ENCODE data around the gene GFER.
A peak's percentile ranks its signal among the peaks of the same experiment; 100 is the strongest.

GFER gene

DNA sequence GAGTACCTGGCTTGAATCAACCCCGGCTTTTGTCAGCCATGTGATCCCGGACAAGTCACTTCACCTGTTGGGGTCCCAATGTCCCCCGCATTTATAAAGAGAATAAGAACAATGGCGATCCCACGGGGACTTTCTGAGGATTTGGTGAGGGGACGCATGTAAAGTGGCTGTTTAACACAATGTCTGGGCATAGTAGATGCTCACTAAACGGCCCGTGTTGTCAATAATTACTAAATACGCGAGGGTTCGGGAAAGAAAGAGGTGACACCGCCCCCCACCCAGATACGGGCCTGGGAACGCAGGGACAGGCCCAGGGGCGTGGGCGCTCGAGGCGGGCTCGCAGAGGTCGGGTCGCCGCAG lies 7.6 kb downstream of the GFER start:
- no peak for DNase-seq

DNA sequence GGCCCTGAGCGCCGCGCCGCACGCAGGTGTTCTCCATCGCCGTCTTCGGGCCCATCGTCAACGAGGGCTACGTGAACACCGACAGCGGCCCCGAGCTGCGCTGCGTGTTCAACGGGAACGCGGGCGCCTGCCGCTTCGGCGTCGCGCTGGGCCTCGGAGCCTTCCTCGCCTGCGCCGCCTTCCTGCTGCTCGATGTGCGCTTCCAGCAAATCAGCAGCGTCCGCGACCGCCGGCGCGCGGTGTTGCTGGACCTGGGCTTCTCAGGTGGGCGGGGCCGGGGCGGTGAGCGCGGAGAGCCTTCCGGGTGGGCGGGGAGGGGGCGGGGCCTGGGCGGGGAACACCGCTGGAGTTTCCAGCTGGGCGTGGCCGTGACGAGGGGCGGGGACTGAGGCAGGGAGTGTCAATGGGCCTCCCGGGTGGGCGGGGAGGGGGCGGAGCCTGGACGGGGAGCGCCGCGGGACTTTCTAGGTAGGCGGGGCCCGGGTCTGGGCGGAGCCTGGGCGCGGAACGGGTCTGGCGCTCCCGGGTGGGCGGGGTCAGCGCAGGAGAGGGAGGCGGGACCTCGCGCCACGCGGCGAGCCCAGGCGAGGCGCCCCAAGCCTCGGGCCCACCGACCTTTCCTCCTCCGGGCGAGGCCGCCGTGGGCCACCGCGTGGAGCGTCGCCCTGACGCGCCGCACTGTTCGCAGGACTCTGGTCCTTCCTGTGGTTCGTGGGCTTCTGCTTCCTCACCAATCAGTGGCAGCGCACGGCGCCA lies 8.1 kb downstream of the GFER start:
- peak; percentile 99 for DNase-seq

DNA sequence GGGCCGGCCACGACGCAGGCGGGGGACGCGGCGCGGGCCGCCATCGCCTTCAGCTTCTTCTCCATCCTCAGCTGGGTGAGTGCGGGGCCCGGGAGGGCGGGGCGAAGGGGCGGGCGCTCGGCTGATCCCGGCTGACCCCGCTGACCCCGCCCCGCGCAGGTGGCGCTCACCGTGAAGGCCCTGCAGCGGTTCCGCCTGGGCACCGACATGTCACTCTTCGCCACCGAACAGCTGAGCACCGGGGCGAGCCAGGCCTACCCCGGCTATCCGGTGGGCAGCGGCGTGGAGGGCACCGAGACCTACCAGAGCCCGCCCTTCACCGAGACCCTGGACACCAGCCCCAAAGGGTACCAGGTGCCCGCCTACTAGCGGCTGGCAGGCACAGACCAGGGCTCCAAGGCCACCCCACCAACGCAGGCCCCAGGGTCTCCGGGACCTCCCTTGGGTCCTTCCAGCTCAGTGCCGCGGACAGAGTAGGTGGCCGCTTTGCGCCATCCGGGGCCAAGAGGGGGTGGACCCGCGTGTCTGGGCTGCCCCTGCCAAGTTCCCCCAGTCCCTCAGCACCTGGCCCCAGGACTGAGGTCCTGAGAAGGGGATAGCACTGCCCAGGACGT lies 8.8 kb downstream of the GFER start:
- DNase-seq: no peak

DNA sequence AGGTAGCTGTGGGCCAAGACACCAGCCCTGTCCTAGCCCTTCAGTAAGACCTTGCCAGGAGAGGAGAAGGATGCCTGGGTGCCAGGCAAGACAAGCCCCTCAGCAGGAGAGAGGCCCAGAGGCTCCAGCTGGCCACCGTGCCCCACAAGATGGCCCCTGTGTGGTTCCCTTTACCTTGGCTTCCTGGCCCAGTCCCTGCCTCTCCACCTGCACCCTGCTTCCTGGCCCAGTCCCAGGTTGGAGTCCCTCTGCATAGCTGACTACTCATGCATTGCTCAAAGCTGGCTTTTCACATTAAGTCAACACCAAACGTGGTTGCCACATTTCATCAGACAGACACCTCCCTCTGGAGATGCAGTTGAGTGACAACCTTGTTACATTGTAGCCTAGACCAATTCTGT lies 9.7 kb downstream of the GFER start:
- DNase-seq: no peak

DNA sequence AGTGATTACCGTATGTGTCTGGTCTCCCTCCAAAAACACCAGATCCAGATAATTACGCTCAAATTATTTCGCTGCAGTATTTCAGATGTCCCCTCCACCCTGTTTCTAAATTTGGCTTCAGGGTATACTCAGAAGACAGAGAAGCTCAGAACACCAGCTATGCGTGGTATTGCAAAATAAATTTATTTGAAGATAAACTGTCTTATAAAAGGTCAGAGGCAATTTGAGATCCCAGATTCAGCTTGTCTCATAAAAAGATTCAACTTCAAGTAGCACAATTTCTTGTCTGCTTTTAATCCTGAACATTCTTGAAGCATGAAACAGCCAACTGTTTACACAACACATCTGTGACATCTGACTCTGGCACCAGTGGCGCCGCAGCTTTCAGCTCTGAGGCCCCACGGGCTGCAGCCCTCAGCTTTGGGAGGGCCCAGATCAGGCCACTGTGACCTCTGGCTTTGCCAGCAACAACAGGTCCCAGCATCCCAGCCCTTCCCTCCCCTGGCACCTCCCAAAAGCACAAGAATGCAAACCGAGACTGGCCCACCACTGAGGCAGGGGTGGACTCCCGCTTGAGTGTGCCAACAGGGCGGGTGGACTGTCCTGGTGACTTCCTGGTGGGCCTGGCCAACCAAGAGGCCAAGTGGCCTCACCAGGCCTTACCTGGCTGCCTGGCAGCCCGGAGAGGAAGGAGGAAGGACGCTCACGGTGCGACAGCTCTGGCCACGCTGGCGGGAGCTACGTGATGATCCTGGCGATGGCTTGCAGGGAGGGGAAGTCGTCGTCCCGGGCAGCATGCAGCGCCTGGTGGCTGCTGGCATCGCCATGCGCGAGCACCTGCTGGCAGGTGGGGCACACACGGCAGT lies 13.7 kb downstream of the GFER start:
- DNase-seq: no peak

DNA sequence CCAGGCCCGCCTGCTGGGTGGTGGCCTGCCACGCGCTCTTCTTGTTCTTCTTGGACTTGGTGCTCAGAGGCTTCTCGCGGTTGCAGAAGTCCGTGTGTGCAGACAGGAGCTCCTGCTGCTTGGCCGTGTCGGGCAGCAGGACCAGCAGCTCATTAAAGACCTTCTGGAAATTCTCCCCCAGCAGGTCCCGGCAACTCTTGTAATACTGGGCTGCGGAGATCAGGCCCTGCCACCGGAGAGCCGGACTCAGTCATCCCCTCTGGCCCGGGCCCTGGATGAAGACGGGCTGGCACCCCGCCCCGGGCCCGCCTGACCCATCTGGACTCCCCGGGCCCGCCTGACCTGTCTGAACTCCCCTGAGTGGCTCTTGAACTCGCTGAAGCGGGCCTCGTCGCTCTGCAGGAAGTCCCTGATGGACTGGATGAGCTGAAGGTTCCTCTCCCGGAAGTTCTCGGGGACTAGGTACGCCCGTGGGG lies 14.4 kb downstream of the GFER start:
- no peak for DNase-seq

DNA sequence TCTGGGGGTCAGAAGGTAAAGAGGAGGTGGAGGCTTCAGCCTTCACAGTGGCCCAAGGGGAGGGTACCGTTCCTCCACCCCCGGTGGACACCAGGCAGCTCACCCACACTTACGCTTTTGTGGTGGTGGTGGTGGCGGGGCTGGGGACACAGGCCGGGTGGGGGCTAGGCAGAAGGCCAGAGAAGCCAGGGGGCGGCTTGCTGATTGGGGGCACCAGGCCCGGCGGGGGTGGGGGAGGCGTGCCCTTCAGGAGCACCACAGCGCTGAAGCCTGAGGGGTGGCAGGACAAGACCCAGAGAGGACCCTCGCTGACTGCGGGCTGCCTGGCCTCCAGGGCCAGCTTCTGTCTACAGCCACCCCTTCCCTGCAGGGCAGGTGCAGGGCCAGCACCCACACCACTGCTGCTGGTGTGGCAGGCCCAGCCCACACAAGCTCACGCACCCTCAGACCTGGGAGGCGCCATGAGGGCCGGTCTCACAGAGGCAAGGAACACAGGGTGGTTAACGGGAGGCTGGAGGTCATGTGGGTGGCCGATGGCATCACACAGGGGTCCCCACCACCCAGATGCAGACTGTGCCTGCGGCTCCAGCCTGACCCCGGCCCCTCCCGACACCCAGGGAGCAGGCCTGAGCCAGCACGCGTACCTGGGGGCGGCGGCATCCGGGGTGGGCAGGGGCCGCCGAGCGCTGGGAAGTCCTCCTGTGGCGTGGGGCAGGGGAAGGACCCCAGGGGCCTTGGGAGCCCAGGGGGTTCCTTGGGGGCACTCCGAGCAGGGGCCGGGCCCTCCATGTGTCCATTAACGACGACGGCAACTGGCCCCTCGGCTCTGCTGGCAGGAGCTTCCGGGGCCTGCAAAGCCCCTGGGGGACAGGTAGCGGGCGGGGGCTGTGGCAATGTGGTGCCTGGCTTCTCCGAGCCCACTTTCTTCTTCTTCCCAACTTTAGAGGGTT lies 15.1 kb downstream of the GFER start:
- DNase-seq: no peak

DNA sequence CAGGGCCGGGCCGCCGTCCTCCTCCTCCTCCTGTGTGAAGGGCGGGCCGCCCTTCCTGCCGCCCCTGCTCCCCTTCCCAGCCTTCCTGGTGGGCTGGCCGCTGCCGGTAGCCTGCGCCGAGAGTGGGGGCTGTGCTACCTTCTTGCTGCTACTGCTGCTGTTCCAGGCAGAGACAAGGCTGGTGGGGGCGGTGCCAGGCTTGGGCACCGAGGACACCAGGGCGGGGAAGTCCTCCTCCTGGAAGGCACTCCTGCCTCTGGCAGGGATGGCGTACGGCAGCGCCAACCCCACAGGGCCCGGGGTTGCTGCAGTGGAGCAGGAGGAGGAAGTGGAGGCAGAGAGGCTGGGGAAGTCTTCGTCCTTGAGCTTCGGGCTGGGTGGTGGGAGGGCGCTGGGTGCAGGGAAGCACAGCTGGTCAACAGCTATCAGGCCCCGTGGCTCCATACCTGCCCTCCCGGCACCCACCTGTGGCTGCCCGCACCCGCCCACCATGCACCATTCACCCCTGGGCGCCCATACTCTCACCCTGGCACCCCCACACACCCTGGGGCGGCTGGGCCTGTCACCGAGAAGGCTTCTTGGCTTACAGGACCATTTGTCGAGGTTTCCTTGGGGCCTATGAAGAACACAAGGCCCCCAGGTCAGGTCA lies 16.0 kb downstream of the GFER start:
- no peak for DNase-seq

DNA sequence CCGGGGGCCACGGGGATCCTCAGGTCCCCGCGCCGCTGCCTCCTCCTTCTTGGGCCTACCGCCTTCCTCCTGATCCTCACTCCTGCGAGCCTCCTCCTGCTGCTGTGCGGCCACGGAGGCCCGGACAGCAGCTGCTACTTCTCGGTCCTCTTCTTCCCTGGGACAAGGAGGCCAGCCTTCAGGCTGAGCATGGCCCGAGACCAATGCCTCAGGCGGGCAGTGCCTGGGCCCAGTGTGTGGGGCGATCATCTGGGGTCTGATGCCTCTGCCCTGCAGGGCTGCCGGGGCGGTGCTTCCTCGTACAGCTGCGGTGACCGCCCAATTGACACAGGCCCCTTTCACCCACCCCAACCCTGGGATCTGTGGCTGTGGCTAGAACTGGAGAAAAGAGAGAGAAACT lies 17.0 kb downstream of the GFER start:
- no peak for DNase-seq

DNA sequence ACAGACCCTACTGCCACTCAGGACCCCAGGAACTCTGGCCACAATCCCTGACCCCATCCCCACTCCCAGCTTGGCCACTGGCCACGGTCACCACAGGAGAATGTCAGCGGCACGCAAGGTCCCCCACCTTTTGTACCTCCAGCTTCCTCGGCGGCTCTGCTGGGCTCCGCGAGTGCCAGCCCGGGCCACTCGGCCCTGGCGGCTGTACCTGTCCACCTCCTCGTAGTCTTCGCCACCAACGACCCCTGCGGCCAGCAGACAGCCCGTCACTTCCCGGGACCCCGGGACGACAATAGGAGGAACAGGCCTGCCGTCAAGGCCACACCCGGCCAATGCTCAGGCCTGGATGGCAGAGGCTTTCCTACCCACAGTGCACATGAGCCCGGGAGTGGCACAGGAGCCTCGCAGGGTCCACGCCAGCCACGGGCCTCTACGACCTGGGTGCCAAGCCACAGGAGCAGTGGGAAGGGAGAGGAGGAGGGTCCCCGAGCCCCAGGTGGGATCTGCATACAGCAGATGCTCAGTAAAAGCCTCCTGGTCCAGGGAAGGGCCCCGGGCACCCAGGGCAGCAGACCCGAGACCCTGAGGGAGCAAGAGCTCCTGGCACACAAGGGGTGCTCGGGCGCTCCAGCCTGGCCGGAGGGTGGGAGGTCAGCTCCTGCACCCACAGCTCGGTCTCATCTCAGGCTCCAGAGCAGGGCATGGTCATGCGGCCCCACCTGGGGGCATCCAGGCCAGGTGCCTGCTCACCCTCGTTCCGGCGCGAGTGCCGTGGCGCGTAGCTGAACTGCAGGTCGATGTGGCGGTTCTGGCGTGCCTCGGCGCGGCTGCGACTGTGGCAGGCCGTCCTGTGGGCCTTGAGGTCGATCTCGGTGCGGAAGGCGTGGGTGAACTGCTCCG lies 17.7 kb downstream of the GFER start:
- DNase-seq: no peak

DNA sequence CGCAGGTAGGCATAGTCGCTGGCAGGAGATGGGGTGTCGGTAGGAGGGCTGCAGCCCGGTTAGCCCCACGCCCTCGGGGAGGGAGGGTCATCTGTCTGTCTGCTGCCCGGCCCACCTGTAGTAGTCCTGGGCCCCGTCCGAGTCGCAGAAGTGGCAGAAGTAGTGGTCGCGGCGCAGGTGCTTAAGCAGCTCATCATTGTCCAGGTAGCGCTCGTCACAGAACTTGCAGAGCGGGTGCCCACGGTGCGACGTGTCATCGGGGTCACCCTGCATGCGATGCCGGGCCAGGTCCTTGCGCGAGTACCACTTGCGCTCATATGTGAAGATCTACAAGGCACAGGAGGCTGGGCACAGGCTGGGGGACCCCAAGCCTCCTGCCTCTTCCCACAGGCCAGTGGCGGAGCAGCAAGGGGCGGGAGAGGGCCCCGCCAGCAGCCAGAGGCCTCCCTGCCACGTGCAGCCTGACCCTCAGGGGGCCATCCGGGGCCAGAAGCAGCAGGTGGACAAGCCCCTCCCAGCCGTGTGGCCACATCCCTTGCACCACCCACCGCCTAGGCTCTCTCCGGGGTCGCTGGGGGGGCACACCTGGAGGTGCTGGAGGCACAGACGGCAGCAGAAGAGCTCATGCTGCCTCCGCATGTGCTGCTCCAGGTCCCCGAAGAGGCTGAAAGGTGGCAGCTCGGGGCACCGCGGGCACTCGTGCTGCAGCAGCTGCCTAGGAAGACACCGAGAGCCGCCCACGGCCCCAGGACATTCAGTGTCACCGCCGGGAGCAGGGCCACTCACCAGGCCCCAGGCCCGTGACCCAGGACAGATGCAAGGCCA lies 18.6 kb downstream of the GFER start:
- DNase-seq: no peak

DNA sequence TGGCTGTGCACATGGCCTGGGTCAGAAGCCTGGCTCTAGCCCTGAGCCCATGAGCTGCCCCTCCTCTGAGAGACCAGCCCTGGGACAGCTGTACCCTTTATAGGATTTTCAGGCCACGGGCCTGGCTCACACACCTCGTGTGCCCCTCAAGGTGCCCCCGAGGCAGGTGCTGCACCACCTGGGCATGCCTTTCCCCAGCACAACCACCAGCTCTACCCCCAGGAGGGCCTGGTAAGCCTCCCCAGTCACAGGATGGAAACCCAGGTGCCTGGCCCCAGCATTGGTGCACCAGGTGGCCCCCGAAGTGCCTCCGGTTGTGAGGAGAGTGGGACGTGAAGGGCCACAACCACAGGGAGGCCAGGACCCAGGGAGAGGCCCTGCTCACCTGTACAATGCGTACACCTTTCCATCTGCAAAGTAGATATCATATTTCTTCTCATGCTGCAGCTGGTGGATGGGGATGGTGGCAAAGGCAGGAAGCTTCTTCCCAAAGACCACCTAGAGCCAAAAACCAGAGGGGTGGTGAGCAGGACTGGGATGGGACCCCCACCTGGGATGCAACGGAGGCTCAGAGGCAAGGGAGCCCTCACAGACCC lies 19.3 kb downstream of the GFER start:
- no peak for DNase-seq

DNA sequence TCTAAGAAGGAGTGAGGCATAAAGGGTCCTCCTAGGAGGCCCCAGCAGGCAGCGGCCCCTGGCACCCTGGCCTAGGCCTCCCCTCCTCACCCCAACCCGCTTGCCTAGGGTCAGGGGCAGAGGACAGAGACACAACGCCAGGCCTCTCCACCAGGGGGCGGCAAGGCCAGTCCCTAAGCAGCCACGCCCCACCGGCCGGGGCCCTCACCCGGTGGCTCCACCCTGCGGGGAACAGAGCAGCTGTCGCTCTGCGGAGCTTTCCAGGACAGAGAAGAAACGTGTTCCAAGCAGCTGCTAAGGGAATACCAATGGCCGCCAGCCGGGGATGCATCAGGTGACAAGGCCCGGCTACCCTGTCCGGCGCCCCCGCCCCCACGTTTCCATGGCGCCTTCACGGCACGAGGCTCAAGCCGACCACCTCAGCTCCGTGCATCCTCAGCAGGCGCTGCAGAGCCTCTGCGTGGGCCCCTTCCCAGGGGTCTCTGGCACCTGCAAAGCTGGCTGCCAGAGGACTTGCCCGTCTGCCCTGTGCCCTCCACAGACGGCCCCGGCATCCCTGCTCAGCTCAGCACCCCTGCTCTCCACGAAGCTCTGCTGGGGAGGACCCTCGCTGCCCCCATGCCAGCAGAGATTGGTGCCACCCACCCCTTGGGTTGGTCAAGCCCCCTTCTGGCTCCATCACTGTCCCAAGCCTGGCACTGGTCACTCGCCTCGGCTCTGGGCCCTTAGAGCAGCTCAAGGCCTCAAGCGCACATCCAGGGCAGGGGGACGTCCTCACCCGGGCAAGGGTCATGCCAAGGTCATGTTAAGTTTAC lies 20.0 kb downstream of the GFER start:
- DNase-seq: peak; percentile 62

DNA sequence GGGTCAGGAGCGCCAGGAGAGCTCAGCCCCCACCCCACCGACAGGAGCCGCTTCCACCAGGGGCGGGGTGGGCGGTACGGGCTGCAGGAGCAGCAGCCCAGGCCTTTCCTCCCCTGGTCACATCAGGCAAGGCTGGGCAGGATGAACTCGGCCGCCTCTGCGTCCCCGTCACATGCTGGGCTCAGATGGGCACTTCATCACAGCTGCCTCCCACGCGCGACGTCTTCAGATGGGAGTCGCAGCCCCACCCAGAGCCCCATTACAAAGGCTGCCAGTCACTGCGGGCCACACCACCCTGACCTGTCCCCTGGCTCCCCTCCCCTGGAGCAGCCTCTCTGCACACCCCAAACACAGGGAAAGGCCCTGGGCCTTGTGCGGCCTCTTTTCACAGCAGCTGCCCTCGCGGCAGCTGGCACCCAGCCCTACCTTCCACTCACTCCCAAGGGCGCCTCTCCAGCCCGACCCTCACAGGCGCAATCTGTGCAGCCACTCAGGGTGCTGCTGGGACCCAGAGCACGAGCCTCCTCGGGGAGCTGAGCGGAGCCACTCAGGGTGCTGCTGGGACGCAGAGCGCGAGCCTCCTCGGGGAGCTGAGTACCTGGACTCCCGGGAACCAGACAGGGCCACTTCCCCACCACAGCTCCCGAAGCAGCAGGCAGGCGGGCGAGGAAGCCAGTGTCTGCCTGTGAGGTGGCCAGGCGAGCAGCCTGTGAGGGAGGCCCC lies 21.0 kb downstream of the GFER start:
- DNase-seq: no peak

DNA sequence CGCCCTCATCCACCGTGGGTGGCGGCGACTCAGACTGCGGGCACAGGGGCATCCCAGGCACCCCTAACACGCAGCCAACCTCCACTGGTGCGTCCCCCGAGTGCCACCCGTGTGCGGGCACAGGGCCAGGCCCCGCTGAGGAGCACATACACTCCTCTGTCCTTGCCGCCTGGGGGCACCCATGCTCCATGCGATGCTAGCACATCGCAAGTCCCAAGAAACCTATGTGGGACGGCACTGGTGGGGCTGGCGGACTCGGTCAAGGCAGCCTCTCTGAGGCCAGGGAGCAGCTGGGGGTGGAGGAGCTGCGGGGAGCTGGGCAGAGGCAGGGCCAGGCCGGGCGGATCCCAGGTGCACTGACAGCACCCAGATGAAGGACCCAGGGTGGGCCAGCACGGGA lies 21.7 kb downstream of the GFER start:
- DNase-seq: no peak

DNA sequence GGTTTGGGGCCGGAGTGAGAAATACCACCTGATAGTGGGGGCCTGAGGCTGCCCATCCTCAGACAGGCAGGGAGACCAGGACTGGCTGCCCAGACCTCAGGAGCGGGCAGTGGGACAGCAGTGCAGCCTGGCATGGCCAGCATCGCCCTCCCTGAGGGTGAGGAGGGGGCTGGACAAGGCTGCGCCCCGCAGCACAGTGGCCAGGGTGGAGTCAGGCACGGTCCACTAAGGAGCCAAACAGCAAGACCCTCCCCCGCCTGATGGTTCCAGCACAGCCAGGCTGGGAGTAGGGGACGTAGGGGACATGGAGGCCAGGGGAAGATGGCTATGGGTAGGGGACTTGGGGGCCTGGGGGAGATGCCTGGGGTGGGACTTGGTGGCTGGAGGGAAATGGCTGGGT lies 22.3 kb downstream of the GFER start:
- no peak for DNase-seq

DNA sequence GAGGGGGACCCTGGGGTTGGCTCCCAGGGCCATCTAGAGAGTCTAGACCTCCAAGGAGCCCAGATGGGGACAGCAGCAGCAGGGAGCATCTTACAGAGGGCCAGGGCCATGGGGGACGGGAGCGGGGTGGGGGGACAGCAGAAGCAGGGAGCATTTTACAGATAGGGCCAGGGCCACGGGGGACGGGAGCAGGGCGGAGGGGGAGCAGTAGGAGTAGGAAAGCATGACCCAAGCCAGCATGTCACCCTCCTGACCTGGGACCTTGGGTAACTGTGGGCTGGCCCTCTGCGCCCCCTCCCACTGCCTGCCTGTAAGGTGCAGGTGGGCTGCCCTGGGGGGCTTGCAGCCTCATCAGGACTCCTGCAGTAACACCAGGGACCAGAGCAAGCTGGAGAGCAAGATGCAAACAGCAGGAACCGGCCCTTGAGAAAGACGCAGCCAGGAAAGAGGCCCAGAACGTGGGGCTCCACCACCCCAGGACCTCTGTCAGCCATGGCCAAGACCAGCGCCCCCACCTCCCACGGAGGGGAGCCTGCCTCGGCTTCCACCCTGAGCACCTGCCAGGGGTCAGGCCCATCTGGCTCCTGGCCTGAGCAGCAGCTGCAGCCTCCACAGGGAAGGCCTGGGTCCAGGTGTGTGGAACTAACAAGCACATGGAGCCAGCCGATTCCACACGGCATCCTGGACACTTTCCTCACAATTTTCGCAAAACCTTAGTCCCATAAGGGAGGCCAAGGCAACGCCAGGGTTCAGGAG lies 23.3 kb downstream of the GFER start:
- no peak for DNase-seq
